GM18519 (cell line): Measurements from ENCODE around the gene PCCB.

Source experiments
- ATAC-seq: cut with Tn5 transposase; IDR thresholded peaks from one replicate; pipeline ENCODE4 v1.9.1; 2021; ENCODE audit warnings: mild to moderate bottlenecking, moderate library complexity; ENCODE audit not compliant: unreplicated experiment, low FRiP score

The PCCB gene

GRCh38 chr3:136378011-136378410, 127.9 kb downstream of the PCCB start:
- ATAC-seq: no peak
